Stimulated activated CD8-positive, alpha-beta memory T cell treated with anti-CD3 and anti-CD28 coated beads, Interleukin-12 subunit alpha, Interleukin-12 subunit beta, amount 100 ng/mL, for 24 hours (primary cell): ENCODE measurements around the gene RPS6KA2.

Experiments used
- DNase-seq: peaks from one replicate; pipeline ENCODE4 v3.0.0-alpha.2; 2020; ENCODE audit errors: extremely low read depth

The RPS6KA2 gene

DNA sequence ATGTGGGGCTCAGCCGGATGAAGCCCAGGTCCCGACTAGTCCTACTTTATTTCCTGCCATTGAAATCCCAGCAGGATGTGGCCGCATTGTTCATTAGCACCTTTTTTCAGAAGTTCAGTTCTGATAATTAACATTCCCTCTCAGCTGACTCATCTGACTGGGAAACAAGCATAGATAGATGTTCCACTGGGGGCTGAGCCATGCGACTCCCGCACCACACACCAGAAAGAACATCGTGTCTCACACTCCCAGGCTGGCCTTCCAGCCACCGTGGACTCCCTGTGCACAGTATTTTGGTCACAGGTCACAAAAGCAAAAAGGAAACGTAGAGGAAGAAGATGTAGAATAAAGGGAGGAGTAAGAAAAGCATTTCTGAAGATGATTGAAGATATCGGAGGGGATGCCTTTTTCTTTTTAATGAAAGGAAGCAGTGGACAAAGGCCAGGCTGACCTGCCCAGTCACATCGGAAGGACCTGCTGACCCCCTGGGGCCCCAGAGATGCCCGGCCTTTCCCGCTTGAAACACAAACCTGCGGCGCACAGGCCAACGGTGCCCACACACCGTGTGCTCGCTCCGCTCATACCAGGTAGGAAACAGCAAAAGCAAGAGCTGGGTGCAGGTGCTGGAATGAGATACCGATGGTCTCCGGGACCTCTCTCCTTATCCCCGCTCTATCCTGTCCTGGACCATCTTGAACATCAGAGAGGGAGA is 11.8 kb downstream of the RPS6KA2 start:
- DNase-seq, result no peak

DNA sequence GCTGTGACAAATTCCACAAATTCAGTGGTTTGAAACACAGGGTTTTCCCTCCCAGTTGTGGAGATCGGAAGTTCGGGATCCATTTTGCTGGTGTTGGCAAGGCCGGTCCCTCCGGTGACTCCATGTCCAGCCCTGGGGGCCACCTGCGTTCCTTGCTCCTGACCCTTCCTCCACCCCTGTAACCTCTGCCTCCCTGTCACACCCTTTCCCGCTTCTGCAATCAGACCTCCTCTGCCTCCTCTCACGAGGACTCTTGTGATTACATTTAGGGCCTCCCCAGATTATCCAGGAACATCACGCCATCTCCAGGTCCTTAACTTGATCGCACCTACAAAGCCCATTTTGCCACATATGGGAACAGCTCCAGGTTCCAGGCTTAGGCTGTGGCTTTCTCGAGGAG is 12.5 kb downstream of the RPS6KA2 start:
- DNase-seq, result no peak

- no peak for DNase-seq
Measured at GRCh38 chr6:166614171-166614583, 12.9 kb downstream of the RPS6KA2 start.

GRCh38 chr6:166613027-166613426 is 14.0 kb downstream of the RPS6KA2 start:
- no peak for DNase-seq

GRCh38 chr6:166612471-166612881 is 14.6 kb downstream of the RPS6KA2 start:
- DNase-seq, result no peak

GRCh38 chr6:166611631-166612030 is 15.4 kb downstream of the RPS6KA2 start:
- no peak for DNase-seq

DNA sequence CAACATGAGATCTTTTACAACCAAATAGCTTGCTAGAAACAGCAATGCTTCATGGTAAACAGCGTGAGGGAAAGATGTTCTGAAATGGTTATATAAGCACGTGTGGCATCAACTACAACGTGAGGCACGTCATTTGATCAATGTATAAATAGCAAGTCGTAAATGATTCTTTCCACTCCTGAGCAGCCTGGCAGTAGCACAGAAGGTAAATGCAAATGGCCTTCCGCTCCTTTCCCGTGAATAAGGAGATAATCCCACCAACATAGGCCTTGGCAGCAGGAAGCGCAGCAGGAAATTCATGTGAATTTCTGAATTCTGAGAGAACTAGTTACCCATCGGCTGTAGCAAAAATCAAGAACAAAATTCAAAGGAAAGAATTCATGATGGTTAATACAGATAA is 17.0 kb downstream of the RPS6KA2 start:
- DNase-seq, result no peak

DNA sequence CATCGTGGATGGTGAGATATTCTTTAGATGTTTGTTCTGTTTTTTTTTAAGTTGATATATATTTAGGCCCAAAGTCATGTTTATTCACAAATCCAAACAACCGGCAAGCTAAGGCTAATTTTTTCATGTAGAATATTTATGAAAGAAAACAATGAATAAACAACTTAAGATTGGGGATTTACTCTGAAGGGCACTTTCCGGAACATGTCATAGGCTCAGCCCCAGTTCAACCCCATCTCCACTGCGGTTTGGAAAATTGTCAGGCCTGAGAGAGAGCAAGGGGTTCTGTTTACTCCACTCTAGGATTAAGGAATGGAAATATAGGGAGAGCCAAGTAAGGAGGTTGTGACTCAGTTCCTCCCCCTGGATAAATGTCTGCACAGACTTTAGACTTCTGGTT is 18.3 kb downstream of the RPS6KA2 start:
- no peak for DNase-seq

GRCh38 chr6:166605752-166606151 is 21.3 kb downstream of the RPS6KA2 start:
- DNase-seq, result no peak

DNA sequence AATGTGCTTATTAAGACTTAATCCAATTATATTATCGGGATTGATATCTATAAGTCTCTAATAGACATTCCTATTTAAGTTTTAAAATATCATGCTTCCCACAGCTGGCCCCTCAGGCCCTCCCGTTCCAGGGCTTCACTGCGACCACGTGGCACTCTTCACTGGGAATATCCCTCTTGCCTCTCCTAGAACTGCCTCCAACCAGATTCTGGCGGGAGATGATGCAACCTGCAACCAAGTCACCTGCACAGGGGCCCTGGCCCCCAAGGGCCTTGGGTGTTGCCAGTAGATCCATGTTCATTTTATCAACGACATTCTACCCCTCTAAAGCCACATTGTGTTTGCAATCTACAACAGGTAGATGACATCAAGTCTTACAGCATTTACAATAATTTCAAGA is 22.1 kb downstream of the RPS6KA2 start:
- no peak for DNase-seq

DNA sequence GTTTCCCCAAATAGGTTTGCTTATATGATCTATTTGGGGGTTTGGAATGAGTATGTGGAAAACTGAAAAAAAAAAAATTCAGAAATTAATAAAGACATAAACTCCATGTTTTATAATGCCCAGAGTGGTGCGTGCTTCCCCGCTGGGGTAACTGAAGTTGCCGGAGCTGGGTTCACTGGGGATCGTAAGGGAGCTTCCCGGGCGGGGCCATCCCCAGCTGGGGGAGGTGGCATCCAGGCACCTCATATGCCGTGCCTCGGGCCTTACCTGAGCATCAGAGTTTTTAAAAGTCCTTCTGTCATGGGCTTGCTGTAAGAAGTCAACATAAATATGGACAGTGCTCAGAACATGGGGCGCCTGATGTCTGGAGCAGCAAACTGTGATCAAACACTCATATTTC is 22.7 kb downstream of the RPS6KA2 start:
- DNase-seq, result no peak

- DNase-seq, result no peak
Measured at GRCh38 chr6:166603043-166603690, 23.9 kb downstream of the RPS6KA2 start.

- DNase-seq, result no peak
Measured at GRCh38 chr6:166601956-166602355, 25.1 kb downstream of the RPS6KA2 start.

DNA sequence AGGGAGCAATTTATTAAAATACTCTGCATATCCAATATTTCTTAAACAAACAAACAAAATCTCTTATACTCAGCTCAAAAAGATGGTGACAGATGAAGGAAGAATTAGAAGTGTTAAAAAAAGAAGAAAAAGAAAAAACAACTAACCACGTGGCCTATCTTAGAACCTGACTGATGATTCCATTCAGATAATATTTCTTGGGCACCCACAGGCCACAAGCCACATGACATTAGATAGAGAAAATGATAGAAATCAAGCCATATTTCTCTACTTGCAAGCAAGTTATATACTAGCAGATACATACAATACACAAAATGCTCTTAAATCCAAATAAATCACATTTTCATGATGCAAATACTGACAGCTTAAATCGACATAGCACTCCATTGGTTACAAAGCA is 26.1 kb downstream of the RPS6KA2 start:
- no peak for DNase-seq

DNA sequence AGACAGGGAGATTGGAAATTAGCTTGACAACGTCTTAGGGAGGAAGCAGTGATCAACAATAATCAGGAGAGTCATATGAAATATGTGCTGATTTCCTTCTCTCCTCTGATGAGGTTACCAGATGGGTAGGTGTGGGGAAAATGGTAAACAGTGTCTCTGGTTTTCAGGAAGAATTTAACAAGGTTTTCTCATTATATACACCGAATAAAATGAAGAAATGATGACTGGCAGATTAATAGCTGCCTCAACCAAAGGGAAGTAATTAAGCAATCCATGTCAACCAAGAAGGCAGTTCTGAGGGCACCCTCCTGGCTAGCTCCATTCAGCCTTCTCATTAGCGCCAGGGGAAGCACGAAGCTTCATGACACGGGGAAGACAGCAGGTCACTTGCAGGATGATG is 27.8 kb downstream of the RPS6KA2 start:
- no peak for DNase-seq

GRCh38 chr6:166598441-166599138 is 28.5 kb downstream of the RPS6KA2 start:
- no peak for DNase-seq

GRCh38 chr6:166597711-166598440 is 29.2 kb downstream of the RPS6KA2 start:
- DNase-seq, result no peak

DNA sequence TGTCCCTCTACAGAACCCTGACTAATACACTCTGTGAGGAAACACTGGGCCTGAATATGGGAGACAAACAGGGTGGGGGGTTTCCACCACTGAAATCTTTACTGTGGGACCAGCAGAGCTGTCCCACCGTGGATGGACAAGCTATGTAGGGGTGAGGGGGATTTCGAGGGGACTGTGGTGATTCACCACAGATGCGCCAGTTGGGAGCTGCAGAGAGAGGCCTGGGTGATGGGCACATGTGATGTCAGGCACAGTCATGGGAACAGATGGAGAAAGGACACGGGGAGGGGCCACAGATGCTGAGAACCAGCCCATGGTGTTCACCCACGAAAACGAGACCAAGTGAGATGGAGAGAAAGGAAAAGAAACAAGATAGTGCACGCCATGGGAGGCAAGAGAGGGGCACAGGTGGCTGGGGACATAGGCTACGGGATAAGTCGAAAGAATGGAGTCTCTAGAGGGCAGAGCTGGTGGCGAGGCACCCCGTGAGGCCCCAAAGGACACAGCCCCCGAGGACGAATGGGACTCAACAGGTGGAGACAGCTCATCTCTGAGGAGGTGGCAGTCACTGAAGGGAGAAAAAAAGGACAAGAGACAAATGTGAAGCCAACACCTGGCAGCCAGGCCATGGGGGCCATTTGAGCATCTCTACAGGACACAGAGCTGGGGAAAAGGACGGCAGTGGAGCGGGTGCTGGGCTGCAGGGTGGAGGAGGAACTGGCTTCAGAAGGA is 30.1 kb downstream of the RPS6KA2 start:
- DNase-seq, result no peak

- no peak for DNase-seq
Measured at GRCh38 chr6:166595949-166596348, 31.1 kb downstream of the RPS6KA2 start.

GRCh38 chr6:166595061-166595780 is 31.8 kb downstream of the RPS6KA2 start:
- DNase-seq, result no peak

- no peak for DNase-seq
Measured at GRCh38 chr6:166592821-166593220, 34.2 kb downstream of the RPS6KA2 start.
